ENCODE results near the gene ALDH16A1.

DNA sequence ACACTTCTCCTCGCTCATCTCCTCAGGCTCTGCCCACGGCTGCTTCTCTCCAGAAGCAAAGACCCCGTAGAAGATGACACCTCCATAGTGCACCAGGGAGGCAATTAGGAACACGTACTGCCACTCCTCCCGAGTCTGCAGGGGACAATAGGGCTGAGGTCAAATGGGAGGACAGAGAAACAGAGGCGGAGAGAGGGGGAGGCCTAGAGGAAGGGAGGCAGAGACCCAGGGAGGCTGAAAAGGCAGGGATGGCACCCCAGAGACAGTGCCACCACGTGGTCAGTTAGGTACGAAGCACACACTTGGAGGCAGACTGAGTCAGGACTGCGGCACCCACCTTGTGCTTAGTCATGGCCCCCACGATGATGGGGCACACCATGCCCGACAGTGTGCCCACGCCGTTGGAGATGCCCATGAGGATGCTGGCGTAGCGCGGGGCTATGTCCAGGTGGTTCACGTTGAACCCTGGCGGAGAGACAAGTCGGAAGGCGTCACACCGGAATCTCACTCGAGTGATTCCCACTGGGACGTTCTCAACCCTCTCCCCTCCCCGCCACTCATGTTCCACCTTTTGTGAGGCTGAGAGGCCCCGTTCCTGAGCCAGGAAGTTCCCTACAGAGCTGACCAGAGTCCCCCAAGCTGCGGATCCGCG, 22.2 kb upstream of the ALDH16A1 start:
- TF ChIP-seq, protein P1, sequence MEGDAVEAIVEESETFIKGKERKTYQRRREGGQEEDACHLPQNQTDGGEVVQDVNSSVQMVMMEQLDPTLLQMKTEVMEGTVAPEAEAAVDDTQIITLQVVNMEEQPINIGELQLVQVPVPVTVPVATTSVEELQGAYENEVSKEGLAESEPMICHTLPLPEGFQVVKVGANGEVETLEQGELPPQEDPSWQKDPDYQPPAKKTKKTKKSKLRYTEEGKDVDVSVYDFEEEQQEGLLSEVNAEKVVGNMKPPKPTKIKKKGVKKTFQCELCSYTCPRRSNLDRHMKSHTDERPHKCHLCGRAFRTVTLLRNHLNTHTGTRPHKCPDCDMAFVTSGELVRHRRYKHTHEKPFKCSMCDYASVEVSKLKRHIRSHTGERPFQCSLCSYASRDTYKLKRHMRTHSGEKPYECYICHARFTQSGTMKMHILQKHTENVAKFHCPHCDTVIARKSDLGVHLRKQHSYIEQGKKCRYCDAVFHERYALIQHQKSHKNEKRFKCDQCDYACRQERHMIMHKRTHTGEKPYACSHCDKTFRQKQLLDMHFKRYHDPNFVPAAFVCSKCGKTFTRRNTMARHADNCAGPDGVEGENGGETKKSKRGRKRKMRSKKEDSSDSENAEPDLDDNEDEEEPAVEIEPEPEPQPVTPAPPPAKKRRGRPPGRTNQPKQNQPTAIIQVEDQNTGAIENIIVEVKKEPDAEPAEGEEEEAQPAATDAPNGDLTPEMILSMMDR (IDR thresholded peaks at IDR 0.05), result no peak
- TF ChIP-seq EP300 (IDR thresholded peaks at IDR 0.05) (no peak), POLR2A (IDR thresholded peaks at IDR 0.05) (no peak)
